Mesenteric fat pad (tissue), 1 donor: ENCODE results near the gene PAFAH1B1. TPM values are rescaled to one million over a fixed set of nuclear protein-coding genes. Genes with fewer than 3 reads are reported as not detected.
"Not testable (repeated sequence)": the region's sequence is repeated elsewhere in the genome, so short reads cannot be mapped to it uniquely, and the experiment has no call there.

Experiments used
- DNase-seq: peaks from one replicate; pipeline ENCODE4 v3.0.0-alpha.2; 2020; ENCODE audit warnings: low spot score
- long read RNA-seq: library from polyadenylated mRNA; unstranded; transcript quantifications from one replicate; pipeline ENCODE4 v2.0.0, GENCODE V29; 2020
- total RNA-seq: library from RNA; stranded (reverse); fragmentation: NEBNext Ultra II Directional; extraction: Animal tissue kit (Norgen Biotek cat#: 25700); gene quantifications from one replicate; pipeline ENCODE4 v1.2.1, GENCODE V29; 2021
- donor health status: DM: yes; HTN: yes; CAD: no.

PAFAH1B1 gene
- 140 TPM for total RNA-seq
- long read RNA-seq, full-length matches to known transcripts = 19 of 41 reads
- long read RNA-seq, partial matches to known transcripts = 5 of 41 reads
- long read RNA-seq, other reads (novel, unspliced or antisense) = 17 of 41 reads

GRCh38 chr17:2592971-2593820, at the start of gene PAFAH1B1:
TSS of gene PAFAH1B1 (plus strand) at chr17:2593654. CDS start at chr17:2638289, 44,635 bp downstream.
- DNase-seq = peak; percentile 99

DNA sequence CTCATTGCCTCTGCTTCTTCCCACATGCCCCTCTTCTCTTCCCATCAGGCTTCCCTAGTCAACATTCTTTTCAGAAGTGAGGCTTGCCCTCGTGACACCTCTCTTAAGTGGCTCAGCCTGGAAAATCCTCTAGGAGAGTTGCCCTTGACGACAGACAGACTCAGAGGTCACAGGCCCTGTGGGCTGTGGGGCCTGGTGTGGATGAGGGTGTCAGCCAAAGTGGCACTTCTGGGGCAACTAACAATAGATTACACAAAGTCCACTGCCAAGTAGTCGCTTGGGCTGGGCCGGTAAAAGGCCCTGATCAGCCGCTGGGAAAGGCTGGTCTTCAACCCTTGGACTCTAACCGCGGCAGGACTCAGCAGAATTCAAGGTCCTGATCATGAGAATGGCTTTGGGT, 48.1 kb upstream of the PAFAH1B1 start:
- no peak for DNase-seq

- no peak for DNase-seq
These were observed 46.3 kb upstream of the PAFAH1B1 start for GRCh38 chr17:2547176-2547575.

GRCh38 chr17:2548026-2548425, 45.4 kb upstream of the PAFAH1B1 start:
- not testable (repeated sequence) for DNase-seq

DNA sequence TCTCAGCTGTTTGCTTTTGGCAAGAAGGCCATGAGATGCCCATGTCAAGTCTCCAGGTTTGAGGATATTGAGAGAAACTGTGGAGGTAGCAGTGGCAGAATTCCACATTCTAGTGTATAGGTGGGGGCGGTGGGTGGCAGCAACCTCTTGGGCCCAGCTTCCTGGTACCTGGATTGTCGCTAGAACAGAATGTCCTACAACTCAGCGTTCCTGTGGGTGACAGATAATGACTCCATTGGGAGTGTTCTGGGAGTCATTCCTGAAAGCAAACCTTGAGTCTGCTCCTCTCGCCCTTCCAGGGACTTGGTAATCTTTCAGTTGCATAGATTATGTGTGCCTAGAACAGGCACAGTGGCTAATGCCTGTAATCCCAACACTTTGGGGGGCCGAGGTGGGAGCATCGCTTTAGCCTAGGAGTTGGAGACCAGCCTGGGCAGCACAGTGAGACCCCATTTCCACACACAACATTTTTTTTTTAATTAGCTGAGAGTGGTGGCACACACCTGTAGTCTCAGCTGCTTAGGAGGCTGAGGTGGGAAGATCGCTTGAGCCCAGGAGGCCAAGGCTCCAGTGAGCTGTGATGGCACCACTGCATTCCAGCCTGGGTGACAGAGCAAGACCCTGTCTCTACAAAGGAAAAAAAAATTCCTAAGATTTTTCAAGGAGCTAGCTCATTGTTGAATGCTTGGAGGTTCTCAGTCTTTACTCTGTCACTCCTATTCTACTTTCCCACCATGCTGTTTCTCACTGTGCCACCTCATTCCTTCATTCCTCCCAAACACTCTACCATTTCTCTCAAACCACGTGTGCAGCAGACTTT, 43.9 kb upstream of the PAFAH1B1 start:
- DNase-seq = no peak

- no peak for DNase-seq
These were observed 42.0 kb upstream of the PAFAH1B1 start for GRCh38 chr17:2551493-2551892.

GRCh38 chr17:2551928-2552327, 41.5 kb upstream of the PAFAH1B1 start:
- DNase-seq = no peak

- no peak for DNase-seq
These were observed 32.8 kb upstream of the PAFAH1B1 start for GRCh38 chr17:2560658-2561057.

DNA sequence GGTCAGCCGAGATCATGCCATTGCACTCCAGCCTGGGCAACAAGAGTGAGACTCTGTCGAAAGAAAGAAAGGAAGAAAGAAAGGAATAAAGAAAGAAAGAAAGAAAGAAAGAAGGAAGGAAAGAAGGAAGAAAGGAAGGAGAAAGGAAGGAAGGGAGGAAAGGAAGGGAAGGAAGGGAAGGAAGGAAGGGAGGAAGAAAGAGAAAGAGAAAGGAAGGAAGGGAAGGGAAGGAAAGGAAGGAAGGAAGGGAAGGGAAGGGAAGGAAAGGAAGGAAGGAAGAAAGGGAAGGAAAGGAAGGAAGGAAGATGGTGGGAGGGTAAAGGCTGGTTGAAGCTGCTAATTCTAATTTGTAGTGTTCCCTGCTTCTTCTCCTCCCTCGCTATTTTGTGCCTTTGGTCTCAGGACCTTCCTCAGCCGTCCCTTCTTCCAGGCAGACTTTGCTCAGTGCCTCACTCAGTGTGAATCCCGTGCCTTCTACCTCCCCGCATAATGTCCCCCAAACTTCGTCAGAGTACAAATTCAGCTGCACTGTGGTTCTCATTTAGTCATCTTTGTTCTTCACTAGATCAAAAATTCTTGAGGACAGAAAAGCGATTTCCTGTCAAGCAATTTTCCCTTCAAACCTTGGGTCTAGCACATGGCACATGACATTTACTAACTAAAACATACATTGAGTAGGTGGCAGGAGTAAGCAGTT, 31.1 kb upstream of the PAFAH1B1 start:
- no peak for DNase-seq

DNA sequence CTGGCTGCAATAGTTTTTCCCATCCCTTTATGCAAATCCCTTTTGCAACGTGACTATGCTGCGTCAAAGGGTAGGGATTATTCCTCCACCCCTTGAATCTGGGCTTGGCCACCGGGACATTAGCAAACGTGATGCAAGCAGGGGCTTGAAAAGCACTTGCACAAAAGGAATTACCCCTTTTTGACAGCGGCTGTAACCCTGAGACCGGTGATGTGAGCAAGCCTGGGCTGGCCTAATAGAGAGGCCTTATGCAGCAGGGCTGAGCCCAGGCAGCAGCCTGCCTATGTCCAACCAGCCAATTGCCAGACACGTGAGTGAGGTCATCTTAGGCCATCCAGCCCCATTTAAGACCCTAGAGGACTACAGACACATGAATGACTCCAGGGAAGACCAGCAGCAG, 30.4 kb upstream of the PAFAH1B1 start:
- no peak for DNase-seq

- no peak for DNase-seq
These were observed 29.9 kb upstream of the PAFAH1B1 start for GRCh38 chr17:2563543-2563942.

- DNase-seq = no peak
These were observed 28.6 kb upstream of the PAFAH1B1 start for GRCh38 chr17:2564877-2565276.

DNA sequence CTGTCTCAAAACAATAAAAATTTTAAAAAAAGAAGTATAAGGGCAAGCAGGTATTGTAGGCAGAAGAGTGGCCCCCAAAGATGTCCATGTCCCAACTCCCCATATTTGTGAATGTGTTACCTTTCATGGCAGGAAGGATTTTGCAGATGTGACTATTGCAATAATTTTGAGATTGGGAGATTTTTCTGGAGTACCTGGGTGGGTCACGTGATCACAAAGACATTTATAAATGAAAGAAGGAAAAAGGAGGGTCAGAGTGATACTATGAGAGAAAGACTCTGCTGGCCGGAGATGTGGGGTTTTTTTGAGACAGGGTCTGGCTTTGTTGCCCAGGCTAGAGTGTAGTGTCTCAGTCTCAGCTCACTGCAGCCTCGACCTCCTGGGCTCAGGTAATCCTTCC, 27.4 kb upstream of the PAFAH1B1 start:
- no peak for DNase-seq

- no peak for DNase-seq
These were observed 21.7 kb upstream of the PAFAH1B1 start for GRCh38 chr17:2571523-2572303.

- DNase-seq = not testable (repeated sequence)
These were observed 21.2 kb upstream of the PAFAH1B1 start for GRCh38 chr17:2572304-2572609.

GRCh38 chr17:2580151-2580550, 13.3 kb upstream of the PAFAH1B1 start:
- no peak for DNase-seq

DNA sequence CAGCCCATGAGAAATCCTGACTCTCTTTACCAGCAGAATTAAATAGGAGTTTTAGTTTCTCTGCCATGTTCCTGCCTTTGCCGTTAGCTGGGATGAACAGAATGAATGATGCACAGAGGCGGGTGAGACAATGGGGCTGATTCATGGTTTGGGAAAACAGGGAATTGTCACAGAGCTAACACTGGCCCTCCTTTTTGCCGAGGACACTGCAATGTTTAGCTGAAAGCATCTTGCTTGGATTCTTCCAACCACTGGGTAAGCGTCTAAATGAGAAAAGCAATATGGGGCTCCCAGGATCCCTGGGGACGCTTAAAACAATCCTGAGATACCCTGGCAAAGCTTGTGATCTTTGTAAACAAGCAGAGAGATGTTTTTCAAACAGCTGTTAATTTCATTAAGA, 12.8 kb upstream of the PAFAH1B1 start:
- no peak for DNase-seq

DNA sequence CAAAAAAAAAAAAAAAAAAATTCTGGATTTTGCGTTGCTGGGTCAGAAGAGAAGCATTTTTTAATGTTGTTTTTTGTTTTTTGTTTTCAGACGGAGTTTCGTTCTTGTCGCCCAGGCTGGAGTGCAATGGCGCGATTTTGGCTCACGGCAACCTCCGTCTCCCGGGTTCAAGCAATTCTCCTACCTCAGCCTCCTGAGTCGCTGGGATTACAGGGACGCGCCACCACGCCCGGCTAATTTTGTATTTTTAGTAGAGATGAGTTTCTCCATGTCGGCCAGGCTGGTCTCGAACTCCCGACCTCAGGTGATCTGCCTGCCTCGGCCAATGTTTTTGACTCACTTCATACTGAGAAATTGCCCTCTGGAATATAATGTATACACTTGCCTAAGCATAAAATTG, 11.0 kb upstream of the PAFAH1B1 start:
- peak; percentile 62 for DNase-seq

GRCh38 chr17:2591040-2591640, 2.3 kb upstream of the PAFAH1B1 start:
- no peak for DNase-seq
